Thyroid gland (tissue), 4 donors: ENCODE measurements around the gene PPIP5K1.

Experiments used
- CTCF ChIP-seq, 6 experiments: fragments of 200-600 bp in 3 of 6; fragments of 450-650 bp in 3 of 6; sonication (generic) in 3 of 6; IDR thresholded peaks; one replicate each; pipeline ENCODE4 v1.5.1; 2016 to 2019; ENCODE audit warnings: antibody characterized with exemption in 6 of 6, mild to moderate bottlenecking in 2 of 6, inconsistent platforms in 1 of 6, moderate library complexity in 1 of 6
- POLR2A ChIP-seq, 2 donors: fragments of 450-650 bp; IDR thresholded peaks; one replicate each; pipeline ENCODE4 v1.6.1; 2017; ENCODE audit warnings: antibody characterized with exemption in 2 of 2, mild to moderate bottlenecking in 2 of 2, moderate library complexity in 1 of 2

- TF ChIP-seq CTCF (IDR thresholded peaks at IDR 0.05) (no peak), POLR2A (IDR thresholded peaks at IDR 0.05) (no peak)
These were observed 60.9 kb downstream of the PPIP5K1 start for GRCh38 chr15:43529141-43529540.
